Measurements from ENCODE around the gene OFD1. TPM values are rescaled to one million over a fixed set of nuclear protein-coding genes. Genes with fewer than 3 reads are reported as not detected.

Gene OFD1
- total RNA-seq, 1 donor from 2014 or later: 50.8 TPM

- Mint-ChIP-seq H3K27ac (no peak overlapping the region), H3K27me3 (ENCODE audit: low read depth) (no peaks in the 10 kb centered on the region), H3K4me3 (no peak overlapping the region), H3K4me1 (no peaks in the 10 kb centered on the region), H3K9me3 (peaks cover 12% of the 10 kb centered on the region), H3K36me3 (peaks cover 13% of the 10 kb centered on the region)
- no peak for DNase-seq (ENCODE audit: low spot score in 2 of 2, unreplicated experiment in 2 of 2)
- TF ChIP-seq, protein P1, sequence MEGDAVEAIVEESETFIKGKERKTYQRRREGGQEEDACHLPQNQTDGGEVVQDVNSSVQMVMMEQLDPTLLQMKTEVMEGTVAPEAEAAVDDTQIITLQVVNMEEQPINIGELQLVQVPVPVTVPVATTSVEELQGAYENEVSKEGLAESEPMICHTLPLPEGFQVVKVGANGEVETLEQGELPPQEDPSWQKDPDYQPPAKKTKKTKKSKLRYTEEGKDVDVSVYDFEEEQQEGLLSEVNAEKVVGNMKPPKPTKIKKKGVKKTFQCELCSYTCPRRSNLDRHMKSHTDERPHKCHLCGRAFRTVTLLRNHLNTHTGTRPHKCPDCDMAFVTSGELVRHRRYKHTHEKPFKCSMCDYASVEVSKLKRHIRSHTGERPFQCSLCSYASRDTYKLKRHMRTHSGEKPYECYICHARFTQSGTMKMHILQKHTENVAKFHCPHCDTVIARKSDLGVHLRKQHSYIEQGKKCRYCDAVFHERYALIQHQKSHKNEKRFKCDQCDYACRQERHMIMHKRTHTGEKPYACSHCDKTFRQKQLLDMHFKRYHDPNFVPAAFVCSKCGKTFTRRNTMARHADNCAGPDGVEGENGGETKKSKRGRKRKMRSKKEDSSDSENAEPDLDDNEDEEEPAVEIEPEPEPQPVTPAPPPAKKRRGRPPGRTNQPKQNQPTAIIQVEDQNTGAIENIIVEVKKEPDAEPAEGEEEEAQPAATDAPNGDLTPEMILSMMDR (IDR thresholded peaks at IDR 0.05; ENCODE audit: unreplicated experiment): no peak
These were observed 23.4 kb upstream of the OFD1 start for GRCh38 chrX:13711141-13711540.

DNA sequence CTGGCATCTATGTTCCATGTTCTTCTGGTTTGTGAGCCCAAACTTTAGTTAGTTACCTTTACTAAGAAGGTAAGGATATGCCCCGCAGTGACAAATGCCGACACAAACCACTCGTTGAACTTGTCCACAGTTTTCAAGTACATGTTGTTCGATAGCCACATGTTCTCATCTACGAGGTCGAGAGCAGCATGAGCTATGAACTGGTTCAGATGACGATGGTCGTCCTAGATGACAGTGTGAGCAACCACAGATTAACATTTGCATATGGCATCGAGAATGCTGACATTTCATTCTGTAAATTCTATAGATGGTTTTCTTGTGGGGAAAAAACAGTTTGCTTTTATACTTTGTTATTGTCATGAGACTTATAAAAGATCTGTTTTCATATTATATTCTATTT, 18.1 kb upstream of the OFD1 start:
- no peak overlapping the region for H3K27ac Mint-ChIP-seq
- no peak overlapping the region for H3K4me3 Mint-ChIP-seq
- no peaks in the 10 kb centered on the region for H3K27me3 Mint-ChIP-seq (ENCODE audit: low read depth)
- H3K9me3 Mint-ChIP-seq: peaks cover 11% of the 10 kb centered on the region
- TF ChIP-seq, protein P1 (IDR thresholded peaks at IDR 0.05; ENCODE audit: unreplicated experiment): no peak
- peaks cover 11% of the 10 kb centered on the region for H3K4me1 Mint-ChIP-seq
- DNase-seq (ENCODE audit: low spot score in 2 of 2, unreplicated experiment in 2 of 2): no peak
- H3K36me3 Mint-ChIP-seq: peaks cover 7% of the 10 kb centered on the region

DNA sequence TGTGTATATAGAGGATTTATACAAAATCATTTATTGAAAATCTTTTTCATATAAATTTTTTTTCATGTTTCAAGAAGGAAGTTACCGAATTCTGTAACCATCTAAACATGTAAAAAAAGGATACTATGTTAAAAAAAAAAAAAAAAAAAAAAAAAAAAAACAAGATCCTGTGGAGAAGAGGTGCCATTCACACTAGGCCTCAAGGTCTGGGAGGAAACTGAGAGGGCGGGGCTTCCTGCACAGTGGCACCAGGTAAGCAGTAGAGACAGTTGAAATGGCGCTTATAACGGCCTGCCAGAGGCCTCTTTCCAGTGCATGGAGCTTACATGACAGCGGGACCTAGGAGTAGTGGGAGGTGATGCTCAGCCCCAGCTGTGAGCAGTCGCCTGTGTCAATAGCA, 17.6 kb upstream of the OFD1 start:
- peaks cover 16% of the 10 kb centered on the region for H3K4me1 Mint-ChIP-seq
- DNase-seq (ENCODE audit: low spot score in 2 of 2, unreplicated experiment in 2 of 2): no peak
- no peak overlapping the region for H3K4me3 Mint-ChIP-seq
- peaks cover 13% of the 10 kb centered on the region for H3K9me3 Mint-ChIP-seq
- H3K27ac Mint-ChIP-seq: no peak overlapping the region
- peaks cover 7% of the 10 kb centered on the region for H3K36me3 Mint-ChIP-seq
- TF ChIP-seq, protein P1 (IDR thresholded peaks at IDR 0.05; ENCODE audit: unreplicated experiment): no peak
- no peaks in the 10 kb centered on the region for H3K27me3 Mint-ChIP-seq (ENCODE audit: low read depth)

- no peak for DNase-seq (ENCODE audit: low spot score in 2 of 2, unreplicated experiment in 2 of 2)
- Mint-ChIP-seq H3K27ac (peak overlapping the region; percentile 78), H3K36me3 (peaks cover 7% of the 10 kb centered on the region), H3K27me3 (ENCODE audit: low read depth) (no peaks in the 10 kb centered on the region), H3K9me3 (peaks cover 13% of the 10 kb centered on the region), H3K4me1 (peaks cover 21% of the 10 kb centered on the region), H3K4me3 (no peak overlapping the region)
- TF ChIP-seq, protein P1 (IDR thresholded peaks at IDR 0.05; ENCODE audit: unreplicated experiment): no peak
These were observed 16.7 kb upstream of the OFD1 start for GRCh38 chrX:13717700-13718472.

- H3K36me3 Mint-ChIP-seq: peaks cover 14% of the 10 kb centered on the region
These were observed 15.2 kb upstream of the OFD1 start for GRCh38 chrX:13719192-13719856.

More at GRCh38 chrX:13719192-13719856, 15.2 kb upstream of the OFD1 start:
- no peak for DNase-seq (ENCODE audit: low spot score in 2 of 2, unreplicated experiment in 2 of 2)
- Mint-ChIP-seq H3K9me3 (peaks cover 22% of the 10 kb centered on the region), H3K4me3 (no peak overlapping the region), H3K27me3 (ENCODE audit: low read depth) (no peaks in the 10 kb centered on the region), H3K4me1 (peaks cover 21% of the 10 kb centered on the region), H3K27ac (peak overlapping the region; percentile 30)
- TF ChIP-seq, protein P1 (IDR thresholded peaks at IDR 0.05; ENCODE audit: unreplicated experiment): no peak
